HepG2 (cell line): ENCODE data around the gene HMCN2. TPM values are rescaled to one million over a fixed set of nuclear protein-coding genes. Genes with fewer than 3 reads are reported as not detected.
A peak's percentile ranks its signal among the peaks of the same experiment; 100 is the strongest.

ENCODE experiments used
- ATAC-seq: fragments of 200-7000 bp; cut with Tn5 transposase; 3 replicates; pipeline ENCODE4 v1.9.1; 2020; ENCODE audit warnings: mild to moderate bottlenecking, moderate library complexity
- BruUV-seq: library from RNA; stranded (reverse); fragments of 400-500 nt; replicated peaks from 2 replicates; lab custom pipeline; 2021; lab: Mats Ljungman, UMichigan
- CTCF ChIA-PET: fragments of 300-600 bp; formaldehyde crosslinking; extraction: SDS; loops from one replicate; lab custom pipeline; 2021; ENCODE audit warnings: low total read pairs, inconsistent platforms, low intra/inter-chr PET ratio; lab: Yijun Ruan, JAX
- POLR2A ChIA-PET: fragments of 350-600 bp; sonication (Branson Sonifier 250); formaldehyde crosslinking; loops from one replicate; lab custom pipeline; 2020; ENCODE audit warnings: antibody characterized with exemption, inconsistent platforms; lab: Yijun Ruan, JAX
- DNase-seq: peaks from one replicate; pipeline ENCODE4 v3.0.0-alpha.2; 2015; ENCODE audit warnings: low spot score
- FAIRE-seq: peaks from 3 replicates; lab custom pipeline; 2011; peaks lifted over from hg19 to GRCh38; lab: Jason Lieb, UNC
- H2AFZ ChIP-seq: one replicate; pipeline ENCODE4 v1.6.1; 2011; ENCODE audit warnings: low read length, inconsistent platforms
- H3K27ac ChIP-seq: fragments of 300-600 bp; 3 replicates; pipeline ENCODE4 v1.8.0; 2011; ENCODE audit warnings: mixed run types, mild to moderate bottlenecking, mixed read lengths, low read length, inconsistent platforms; ENCODE audit not compliant: insufficient read depth; ENCODE audit errors: extremely low read length
- H3K27me3 ChIP-seq, 2 experiments: fragments of 200-600 bp in 1 of 2; 2 replicates in 1 of 2; 3 replicates in 1 of 2; pipeline versions ENCODE4 v1.6.0 to v1.8.0; 2011; ENCODE audit warnings: low read length in 2 of 2, mild to moderate bottlenecking in 2 of 2, moderate library complexity in 2 of 2, inconsistent platforms in 1 of 2; ENCODE audit not compliant: insufficient read depth in 2 of 2, control insufficient read depth in 1 of 2
- H3K36me3 ChIP-seq, 2 experiments: fragments of 200-600 bp in 1 of 2; replicated peaks in 1 of 2; 2 replicates in 1 of 2; 3 replicates in 1 of 2; pipeline versions ENCODE4 v1.5.1 to v1.8.0; 2011; ENCODE audit warnings: low read length in 2 of 2, inconsistent platforms in 1 of 2; ENCODE audit not compliant: insufficient read depth in 2 of 2, control insufficient read depth in 1 of 2
- H3K4me1 ChIP-seq: 2 replicates; pipeline ENCODE4 v1.5.1; 2012; ENCODE audit warnings: low read length, inconsistent platforms; ENCODE audit not compliant: insufficient read depth
- H3K4me2 ChIP-seq: 2 replicates; pipeline ENCODE4 v1.6.0; 2011; ENCODE audit warnings: low read depth, low read length, inconsistent platforms
- H3K4me3 ChIP-seq, 3 experiments: fragments of 200-600 bp in 1 of 3; sonication (generic), shearing (Covaris generic) in 1 of 3; replicated peaks in 1 of 3; 2 replicates each; pipeline ENCODE4 v1.5.1; 2011 to 2016; ENCODE audit warnings: low read length in 3 of 3, inconsistent platforms in 2 of 3, low read depth in 2 of 3, mild to moderate bottlenecking in 2 of 3, control low read depth in 1 of 3, mixed read lengths in 1 of 3; ENCODE audit not compliant: insufficient read depth in 1 of 3
- H3K79me2 ChIP-seq: one replicate; pipeline ENCODE4 v1.6.1; 2011; ENCODE audit warnings: low read length, inconsistent platforms; ENCODE audit not compliant: insufficient read depth
- H3K9ac ChIP-seq: 2 replicates; pipeline ENCODE4 v1.6.0; 2011; ENCODE audit warnings: mild to moderate bottlenecking, low read depth, low read length, inconsistent platforms; ENCODE audit not compliant: insufficient read depth
- H3K9me3 ChIP-seq: 2 replicates; pipeline ENCODE4 v1.5.1; 2012; ENCODE audit warnings: mild to moderate bottlenecking, low read length
- H4K20me1 ChIP-seq: 2 replicates; pipeline ENCODE4 v1.6.0; 2011; ENCODE audit warnings: inconsistent platforms, mild to moderate bottlenecking, low read length, moderate library complexity; ENCODE audit not compliant: insufficient read depth
- EP300 ChIP-seq, 3 experiments: sonication (generic) in 1 of 3; formaldehyde crosslinking in 1 of 3; IDR thresholded peaks; 2 replicates each; pipeline versions ENCODE4 v1.5.1 to v1.6.1; 2011 to 2020; ENCODE audit warnings: low read depth in 2 of 3, low read length in 2 of 3, borderline replicate concordance in 1 of 3, improper control_type of control experiment in 1 of 3, mild to moderate bottlenecking in 1 of 3, missing genetic modification reagents in 1 of 3, moderate library complexity in 1 of 3
- MEIS2 ChIP-seq: sonication (generic); formaldehyde crosslinking; IDR thresholded peaks from 2 replicates; pipeline ENCODE4 v1.9.0; 2021; ENCODE audit warnings: mild to moderate bottlenecking, missing genetic modification reagents
- RFX5 ChIP-seq: IDR thresholded peaks from 2 replicates; pipeline ENCODE4 v1.6.1; 2011; ENCODE audit warnings: low read depth, low read length, improper control_type of control experiment
- STAG1 ChIP-seq: sonication (generic); formaldehyde crosslinking; IDR thresholded peaks from 2 replicates; pipeline ENCODE4 v1.4.0; 2020; ENCODE audit warnings: missing genetic modification reagents
- THAP11 ChIP-seq: IDR thresholded peaks from 2 replicates; pipeline ENCODE4 v1.6.1; 2016; ENCODE audit warnings: missing biosample characterization, missing genetic modification reagents
- ZNF207 ChIP-seq: fragments of 450-650 bp; IDR thresholded peaks from 2 replicates; pipeline ENCODE4 v1.6.1; 2016; ENCODE audit warnings: antibody characterized with exemption, borderline replicate concordance
- ZNF343 ChIP-seq: sonication (generic); formaldehyde crosslinking; IDR thresholded peaks from 2 replicates; pipeline ENCODE4 v1.4.0; 2020; ENCODE audit warnings: mild to moderate bottlenecking, missing genetic modification reagents
- WGBS: methylation state at CpG from one replicate; pipeline ENCODE4 v1.1.6; 2017; ENCODE audit warnings: low lambda C conversion rate; 5-methylcytosine and 5-hydroxymethylcytosine counted together
- in situ Hi-C: cut with HindIII; loops from 2 replicates; pipeline ENCODE4 v1.10.0; 2017; ENCODE audit warnings: low pct_unique_long_range_greater_than_20kb; ENCODE audit not compliant: extremely low pct_ligation_motif_present
- intact Hi-C: fragments of 100-400 bp; cut with micrococcal nuclease; formaldehyde crosslinking; loops from one replicate; pipeline ENCODE4 v1.10.0; 2022; ENCODE audit not compliant: unreplicated experiment
- polyA plus RNA-seq, 8 experiments: library from polyadenylated mRNA; depleted of rRNA in 3 of 8; stranded (reverse) in 7 of 8; unstranded in 1 of 8; fragments of >200 nt; fragmentation: Illumina TruSeq in 4 of 8; extraction: Trizol in 4 of 8; gene quantifications; 2 replicates each; pipeline versions ENCODE4 v1.2.1 to v1.2.3, GENCODE V29; 2011 to 2016; ENCODE audit warnings: low read depth in 4 of 8, missing spikeins in 1 of 8, mixed read lengths in 1 of 8; ENCODE audit not compliant: insufficient read depth in 1 of 8
- total RNA-seq, 5 experiments: library from RNA; depleted of rRNA; stranded (reverse); fragments of >200 nt; fragmentation: Illumina TruSeq; extraction: Trizol; gene quantifications; 2 replicates each; pipeline ENCODE4 v1.2.3, GENCODE V29; 2016; ENCODE audit warnings: low read depth in 1 of 5
- TF ChIP-seq, protein P1 (sequence below): sonication (generic); formaldehyde crosslinking; IDR thresholded peaks from 2 replicates; pipeline ENCODE4 v1.5.0; 2020; ENCODE audit warnings: mild to moderate bottlenecking, missing genetic modification reagents, moderate library complexity
- TF ChIP-seq, protein P2 (sequence below): sonication (generic); formaldehyde crosslinking; IDR thresholded peaks from 2 replicates; pipeline ENCODE4 v1.5.1; 2020; ENCODE audit warnings: mild to moderate bottlenecking, missing genetic modification reagents, moderate library complexity
- TF ChIP-seq, protein P3 (sequence below): IDR thresholded peaks from 2 replicates; pipeline ENCODE4 v1.6.1; 2016; ENCODE audit warnings: mild to moderate bottlenecking
- TF ChIP-seq, protein P4 (sequence below): sonication (generic); formaldehyde crosslinking; IDR thresholded peaks from 2 replicates; pipeline ENCODE4 v1.5.0; 2020; ENCODE audit warnings: mild to moderate bottlenecking, low read depth, missing genetic modification reagents, borderline replicate concordance
- TF ChIP-seq, protein P5 (sequence below): sonication (generic); formaldehyde crosslinking; IDR thresholded peaks from 2 replicates; pipeline ENCODE4 v1.4.0; 2020; ENCODE audit warnings: missing genetic modification reagents, mild to moderate bottlenecking, borderline replicate concordance
- TF ChIP-seq, protein P6 (sequence below): sonication (generic); formaldehyde crosslinking; IDR thresholded peaks from 2 replicates; pipeline ENCODE4 v1.8.0; 2022; ENCODE audit warnings: mild to moderate bottlenecking, missing genetic modification reagents, borderline replicate concordance
- TF ChIP-seq, protein P7 (sequence below): sonication (generic); formaldehyde crosslinking; IDR thresholded peaks from 2 replicates; pipeline ENCODE4 v1.4.0; 2020; ENCODE audit warnings: missing genetic modification reagents

Gene HMCN2
- total and polyA plus RNA-seq, 2 of the 13 experiments (the other 11 are each of a cell fraction or from before 2014, with no cell fraction given): 0.09 TPM; not detected in 1

DNA sequence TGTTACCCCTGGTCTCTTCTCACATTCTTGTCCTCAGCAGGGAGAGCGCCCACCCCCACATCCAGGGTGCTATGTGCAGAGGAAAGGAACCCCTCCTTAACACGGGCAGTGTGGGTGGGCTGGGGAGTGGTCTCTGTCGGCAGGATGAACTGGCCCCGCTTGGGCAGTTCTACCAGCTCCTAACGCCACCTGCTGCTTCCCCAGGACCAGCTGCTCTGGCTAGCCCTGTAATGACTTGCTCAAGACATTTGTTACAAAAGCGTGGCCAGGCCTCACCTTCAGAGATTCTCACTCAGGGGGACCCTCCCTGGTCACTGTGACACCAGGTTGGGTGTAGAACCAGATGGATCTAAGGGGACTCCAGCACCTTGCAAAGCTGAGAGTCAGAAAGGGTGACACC is 82.4 kb downstream of the HMCN2 start:
- Histone ChIP-seq H3K4me2 (no peak overlapping the region), H3K27me3 (peaks cover 1 to 7% of the 10 kb centered on the region in 2 experiments; a peak in 2 of 5 replicates), H3K27ac (no peak overlapping the region), H3K4me3 (no peak overlapping the region), H3K79me2 (no peaks in the 10 kb centered on the region), H4K20me1 (no peaks in the 10 kb centered on the region), H2AFZ (no peak overlapping the region), H3K36me3 (no peaks in the 10 kb centered on the region), H3K9ac (no peak overlapping the region), H3K4me1 (no peaks in the 10 kb centered on the region)
- POLR2A ChIA-PET: no interaction called here
- FAIRE-seq (no peak), DNase-seq (no peak), ATAC-seq (peak; percentile 38)
- BruUV-seq: no TSS peak
- CTCF ChIA-PET: no interaction called here
- in situ Hi-C loops: loop anchor here (10.0 kb wide), 1 partner anchor 233 kb away; no protein-coding TSS in a partner anchor
- intact Hi-C loops: no loop called here
- WGBS: 17% methylated on average over 3 of the region's 6 CpGs
- TF ChIP-seq, protein P1, sequence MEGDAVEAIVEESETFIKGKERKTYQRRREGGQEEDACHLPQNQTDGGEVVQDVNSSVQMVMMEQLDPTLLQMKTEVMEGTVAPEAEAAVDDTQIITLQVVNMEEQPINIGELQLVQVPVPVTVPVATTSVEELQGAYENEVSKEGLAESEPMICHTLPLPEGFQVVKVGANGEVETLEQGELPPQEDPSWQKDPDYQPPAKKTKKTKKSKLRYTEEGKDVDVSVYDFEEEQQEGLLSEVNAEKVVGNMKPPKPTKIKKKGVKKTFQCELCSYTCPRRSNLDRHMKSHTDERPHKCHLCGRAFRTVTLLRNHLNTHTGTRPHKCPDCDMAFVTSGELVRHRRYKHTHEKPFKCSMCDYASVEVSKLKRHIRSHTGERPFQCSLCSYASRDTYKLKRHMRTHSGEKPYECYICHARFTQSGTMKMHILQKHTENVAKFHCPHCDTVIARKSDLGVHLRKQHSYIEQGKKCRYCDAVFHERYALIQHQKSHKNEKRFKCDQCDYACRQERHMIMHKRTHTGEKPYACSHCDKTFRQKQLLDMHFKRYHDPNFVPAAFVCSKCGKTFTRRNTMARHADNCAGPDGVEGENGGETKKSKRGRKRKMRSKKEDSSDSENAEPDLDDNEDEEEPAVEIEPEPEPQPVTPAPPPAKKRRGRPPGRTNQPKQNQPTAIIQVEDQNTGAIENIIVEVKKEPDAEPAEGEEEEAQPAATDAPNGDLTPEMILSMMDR: peak; percentile 44
- TF ChIP-seq, protein P2, sequence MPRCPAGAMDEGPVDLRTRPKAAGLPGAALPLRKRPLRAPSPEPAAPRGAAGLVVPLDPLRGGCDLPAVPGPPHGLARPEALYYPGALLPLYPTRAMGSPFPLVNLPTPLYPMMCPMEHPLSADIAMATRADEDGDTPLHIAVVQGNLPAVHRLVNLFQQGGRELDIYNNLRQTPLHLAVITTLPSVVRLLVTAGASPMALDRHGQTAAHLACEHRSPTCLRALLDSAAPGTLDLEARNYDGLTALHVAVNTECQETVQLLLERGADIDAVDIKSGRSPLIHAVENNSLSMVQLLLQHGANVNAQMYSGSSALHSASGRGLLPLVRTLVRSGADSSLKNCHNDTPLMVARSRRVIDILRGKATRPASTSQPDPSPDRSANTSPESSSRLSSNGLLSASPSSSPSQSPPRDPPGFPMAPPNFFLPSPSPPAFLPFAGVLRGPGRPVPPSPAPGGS: no peak
- TF ChIP-seq STAG1: peak; percentile 26; the same call in 1 of the 2 replicates
- TF ChIP-seq RFX5: no peak
- TF ChIP-seq ZNF343 (CRISPR knock-in tag): no peak
- no peak for TF ChIP-seq ZNF207
- TF ChIP-seq, protein P3, sequence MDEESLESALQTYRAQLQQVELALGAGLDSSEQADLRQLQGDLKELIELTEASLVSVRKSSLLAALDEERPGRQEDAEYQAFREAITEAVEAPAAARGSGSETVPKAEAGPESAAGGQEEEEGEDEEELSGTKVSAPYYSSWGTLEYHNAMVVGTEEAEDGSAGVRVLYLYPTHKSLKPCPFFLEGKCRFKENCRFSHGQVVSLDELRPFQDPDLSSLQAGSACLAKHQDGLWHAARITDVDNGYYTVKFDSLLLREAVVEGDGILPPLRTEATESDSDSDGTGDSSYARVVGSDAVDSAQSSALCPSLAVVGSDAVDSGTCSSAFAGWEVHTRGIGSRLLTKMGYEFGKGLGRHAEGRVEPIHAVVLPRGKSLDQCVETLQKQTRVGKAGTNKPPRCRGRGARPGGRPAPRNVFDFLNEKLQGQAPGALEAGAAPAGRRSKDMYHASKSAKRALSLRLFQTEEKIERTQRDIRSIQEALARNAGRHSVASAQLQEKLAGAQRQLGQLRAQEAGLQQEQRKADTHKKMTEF (CRISPR knock-in tag): no peak
- no peak for TF ChIP-seq MEIS2 (CRISPR knock-in tag)
- TF ChIP-seq, protein P4, sequence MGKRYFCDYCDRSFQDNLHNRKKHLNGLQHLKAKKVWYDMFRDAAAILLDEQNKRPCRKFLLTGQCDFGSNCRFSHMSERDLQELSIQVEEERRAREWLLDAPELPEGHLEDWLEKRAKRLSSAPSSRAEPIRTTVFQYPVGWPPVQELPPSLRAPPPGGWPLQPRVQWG (CRISPR knock-in tag): no peak
- TF ChIP-seq, protein P5, sequence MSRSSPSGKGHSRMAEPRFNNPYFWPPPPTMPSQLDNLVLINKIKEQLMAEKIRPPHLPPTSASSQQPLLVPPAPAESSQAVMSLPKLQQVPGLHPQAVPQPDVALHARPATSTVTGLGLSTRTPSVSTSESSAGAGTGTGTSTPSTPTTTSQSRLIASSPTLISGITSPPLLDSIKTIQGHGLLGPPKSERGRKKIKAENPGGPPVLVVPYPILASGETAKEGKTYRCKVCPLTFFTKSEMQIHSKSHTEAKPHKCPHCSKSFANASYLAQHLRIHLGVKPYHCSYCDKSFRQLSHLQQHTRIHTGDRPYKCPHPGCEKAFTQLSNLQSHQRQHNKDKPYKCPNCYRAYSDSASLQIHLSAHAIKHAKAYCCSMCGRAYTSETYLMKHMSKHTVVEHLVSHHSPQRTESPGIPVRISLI (CRISPR knock-in tag): no peak
- TF ChIP-seq, protein P6, sequence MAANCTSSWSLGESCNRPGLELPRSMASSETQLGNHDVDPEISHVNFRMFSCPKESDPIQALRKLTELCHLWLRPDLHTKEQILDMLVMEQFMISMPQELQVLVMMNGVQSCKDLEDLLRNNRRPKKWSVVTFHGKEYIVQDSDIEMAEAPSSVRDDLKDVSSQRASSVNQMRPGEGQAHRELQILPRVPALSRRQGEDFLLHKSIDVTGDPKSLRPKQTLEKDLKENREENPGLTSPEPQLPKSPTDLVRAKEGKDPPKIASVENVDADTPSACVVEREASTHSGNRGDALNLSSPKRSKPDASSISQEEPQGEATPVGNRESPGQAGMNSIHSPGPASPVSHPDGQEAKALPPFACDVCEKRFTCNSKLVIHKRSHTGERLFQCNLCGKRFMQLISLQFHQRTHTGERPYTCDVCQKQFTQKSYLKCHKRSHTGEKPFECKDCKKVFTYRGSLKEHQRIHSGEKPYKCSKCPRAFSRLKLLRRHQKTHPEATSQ: no peak
- TF ChIP-seq THAP11 (CRISPR knock-in tag): no peak
- TF ChIP-seq, protein P7, sequence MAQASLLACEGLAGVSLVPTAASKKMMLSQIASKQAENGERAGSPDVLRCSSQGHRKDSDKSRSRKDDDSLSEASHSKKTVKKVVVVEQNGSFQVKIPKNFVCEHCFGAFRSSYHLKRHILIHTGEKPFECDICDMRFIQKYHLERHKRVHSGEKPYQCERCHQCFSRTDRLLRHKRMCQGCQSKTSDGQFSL: no peak
- no peak for TF ChIP-seq EP300 (IDR thresholded peaks at IDR 0.05; ENCODE audit: low read depth in 2 of 2, low read length in 2 of 2)
- TF ChIP-seq EP300 (CRISPR knock-in tag; IDR thresholded peaks at IDR 0.05; ENCODE audit: borderline replicate concordance): no peak
- TF ChIP-seq, all 625 proteins: peak for 2
- no peaks in the 10 kb centered on the region for H3K9me3 ChIP-seq
